Mesendoderm (in vitro differentiated cells): ENCODE data around the gene DDIT3.

Experiments
- DNase-seq: peaks from one replicate; pipeline ENCODE4 v3.0.0; 2013
- H2AK5ac ChIP-seq: 2 replicates; pipeline ENCODE4 v1.6.1; 2013; ENCODE audit warnings: low read length, inconsistent platforms
- H2BK120ac ChIP-seq: 2 replicates; pipeline ENCODE4 v1.6.1; 2013; ENCODE audit warnings: low read depth, mild to moderate bottlenecking, low read length, moderate library complexity, mixed read lengths
- H2BK15ac ChIP-seq: replicated peaks from 2 replicates; pipeline ENCODE4 v1.6.1; 2013; ENCODE audit warnings: low read depth, mild to moderate bottlenecking, moderate library complexity
- H2BK5ac ChIP-seq: 2 replicates; pipeline ENCODE4 v1.6.1; 2013; ENCODE audit warnings: low read length, inconsistent platforms
- H3K18ac ChIP-seq: 2 replicates; pipeline ENCODE4 v1.6.1; 2013; ENCODE audit warnings: mild to moderate bottlenecking, low read length, mixed read lengths
- H3K23ac ChIP-seq: one replicate; pipeline ENCODE4 v1.6.1; 2013; ENCODE audit warnings: low read length
- H3K27ac ChIP-seq: 2 replicates; pipeline ENCODE4 v1.5.1; 2013; ENCODE audit warnings: low read depth, mild to moderate bottlenecking, inconsistent platforms, low read length, moderate library complexity
- H3K27me3 ChIP-seq: 2 replicates; pipeline ENCODE4 v1.6.1; 2013; ENCODE audit warnings: low read length, control low read depth, mild to moderate bottlenecking, inconsistent platforms; ENCODE audit not compliant: insufficient read depth, poor library complexity
- H3K36me3 ChIP-seq: 2 replicates; pipeline ENCODE4 v1.6.1; 2013; ENCODE audit warnings: low read length, inconsistent platforms; ENCODE audit not compliant: control insufficient read depth, insufficient read depth
- H3K4ac ChIP-seq: one replicate; pipeline ENCODE4 v1.6.1; 2013; ENCODE audit warnings: low read depth, mild to moderate bottlenecking, low read length, moderate library complexity
- H3K4me1 ChIP-seq: 2 replicates; pipeline ENCODE4 v1.6.1; 2013; ENCODE audit warnings: low read depth, low read length, inconsistent platforms; ENCODE audit not compliant: control insufficient read depth
- H3K4me2 ChIP-seq: 2 replicates; pipeline ENCODE4 v1.6.1; 2013; ENCODE audit warnings: low read length
- H3K4me3 ChIP-seq: 2 replicates; pipeline ENCODE4 v1.5.1; 2013; ENCODE audit warnings: mild to moderate bottlenecking, low read length
- H3K56ac ChIP-seq: one replicate; pipeline ENCODE4 v1.6.1; 2013; ENCODE audit warnings: low read length
- H3K79me1 ChIP-seq: 2 replicates; pipeline ENCODE4 v1.6.1; 2013; ENCODE audit warnings: low read length, inconsistent platforms
- H3K79me2 ChIP-seq: 2 replicates; pipeline ENCODE4 v1.6.1; 2013; ENCODE audit warnings: mild to moderate bottlenecking, low read length; ENCODE audit not compliant: control insufficient read depth, insufficient read depth
- H3K9ac ChIP-seq: 2 replicates; pipeline ENCODE4 v1.6.1; 2013; ENCODE audit warnings: low read length, inconsistent platforms
- H4K5ac ChIP-seq: one replicate; pipeline ENCODE4 v1.6.1; 2013; ENCODE audit warnings: low read length
- H4K8ac ChIP-seq: one replicate; pipeline ENCODE4 v1.6.1; 2013; ENCODE audit warnings: low read depth, mild to moderate bottlenecking, control low read depth, low read length, moderate library complexity
- WGBS: extraction: QIAGEN DNeasy Blood & Tissue Kit; methylation state at CpG from one replicate; pipeline ENCODE4 v1.1.7; 2013; ENCODE audit warnings: low lambda C conversion rate, missing lambda C conversion rate; ENCODE audit not compliant: insufficient coverage; ENCODE audit errors: extremely low coverage; 5-methylcytosine and 5-hydroxymethylcytosine counted together

The DDIT3 gene

DNA sequence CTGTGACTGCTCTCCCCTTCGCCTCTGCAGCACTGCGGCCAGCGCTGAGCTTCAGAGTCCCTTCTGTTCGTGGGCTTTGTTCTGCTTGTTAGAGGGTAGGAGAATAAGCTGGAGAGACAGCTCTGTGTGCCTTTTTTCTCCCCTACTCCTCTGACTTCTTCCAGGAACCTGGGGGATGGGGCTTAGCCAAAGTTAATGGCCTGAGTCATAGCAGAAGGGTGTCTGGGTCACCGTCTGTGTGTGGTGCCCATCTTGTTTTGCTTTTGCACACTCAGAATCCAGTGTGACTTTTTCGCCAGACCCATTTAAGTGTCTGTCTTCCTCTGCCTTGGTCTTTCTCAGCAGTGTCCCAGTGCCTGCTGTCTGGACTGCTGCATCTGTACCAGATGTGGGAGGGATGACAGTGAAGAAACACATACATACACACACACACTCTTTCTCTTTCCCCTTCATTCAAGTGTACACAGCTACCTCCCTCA is 32.6 kb upstream of the DDIT3 start:
- H3K27me3 ChIP-seq: peaks cover 2% of the 10 kb centered on the region
- H3K4me2 ChIP-seq: no peak overlapping the region
- H2AK5ac ChIP-seq: no peak overlapping the region
- no peak overlapping the region for H4K8ac ChIP-seq
- no peak overlapping the region for H3K9ac ChIP-seq
- H2BK15ac ChIP-seq: no peak overlapping the region
- H4K5ac ChIP-seq: no peak overlapping the region
- no peak overlapping the region for H2BK120ac ChIP-seq
- no peak overlapping the region for H3K27ac ChIP-seq
- H2BK5ac ChIP-seq: no peak overlapping the region
- no peaks in the 10 kb centered on the region for H3K79me2 ChIP-seq
- DNase-seq: no peak
- H3K36me3 ChIP-seq: no peaks in the 10 kb centered on the region
- no peak overlapping the region for H3K4ac ChIP-seq
- WGBS: no CpG with 5 or more reads among the region's 6 CpGs
- no peak overlapping the region for H3K23ac ChIP-seq
- no peak overlapping the region for H3K56ac ChIP-seq
- no peak overlapping the region for H3K18ac ChIP-seq
- no peaks in the 10 kb centered on the region for H3K4me1 ChIP-seq
- no peaks in the 10 kb centered on the region for H3K79me1 ChIP-seq
- H3K4me3 ChIP-seq: no peak overlapping the region

DNA sequence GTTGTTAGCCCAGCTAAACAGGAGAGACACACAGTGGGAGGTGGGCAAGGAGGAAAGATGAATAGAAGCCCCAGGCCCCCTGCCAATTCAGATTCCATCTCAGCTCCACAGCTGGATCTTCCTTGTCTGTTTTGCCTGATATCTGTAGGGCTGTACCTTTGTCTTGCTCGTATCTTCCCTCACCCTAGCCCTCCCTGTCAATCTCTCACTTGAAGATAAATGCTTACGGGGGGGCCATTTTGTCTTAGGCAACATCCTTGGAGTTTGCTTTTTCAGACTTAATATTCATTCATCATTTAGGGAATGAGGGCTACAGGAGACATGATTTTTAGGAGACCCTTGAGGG is 32.0 kb upstream of the DDIT3 start:
- DNase-seq: no peak
- Histone ChIP-seq H3K27ac (no peak overlapping the region), H3K4me2 (no peak overlapping the region)

DNA sequence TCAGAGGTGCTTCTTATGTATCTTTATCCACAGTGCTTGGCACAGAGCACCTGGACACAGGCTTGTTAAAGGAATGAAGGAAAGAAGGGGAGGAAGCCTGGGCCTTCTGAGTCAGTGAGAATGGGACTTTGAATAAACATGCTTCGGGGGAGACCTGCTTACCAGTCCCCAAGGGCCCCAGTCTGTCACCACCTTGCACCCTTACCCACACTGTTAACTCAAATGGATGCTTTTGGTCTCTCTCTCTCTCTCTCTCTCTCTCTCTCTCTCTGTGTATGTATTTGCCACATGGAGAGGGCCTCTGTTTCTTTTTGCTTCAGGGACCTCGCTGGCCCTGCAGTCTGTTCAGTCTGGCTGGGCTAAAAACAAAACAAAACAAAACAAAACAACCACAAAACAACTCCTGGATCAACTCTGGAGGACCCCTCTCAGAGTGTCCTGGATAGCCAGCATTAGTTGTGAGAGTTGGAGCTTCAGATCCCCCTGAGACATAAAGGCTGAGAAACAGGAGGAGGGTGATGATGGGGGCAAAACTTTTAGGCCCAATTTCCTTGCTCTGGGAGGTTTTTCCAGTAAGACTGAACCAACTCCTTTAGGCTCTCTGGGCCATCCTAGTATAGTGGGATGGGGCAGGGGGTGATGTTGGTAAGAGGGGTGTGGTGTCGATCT is 31.5 kb upstream of the DDIT3 start:
- Histone ChIP-seq H3K79me2 (no peaks in the 10 kb centered on the region), H3K4me3 (no peak overlapping the region)

More for the DNA sequence above, 32.0 kb upstream of the DDIT3 start:
- H3K36me3 ChIP-seq: no peaks in the 10 kb centered on the region
- no peak overlapping the region for H2BK120ac ChIP-seq
- H2BK5ac ChIP-seq: no peak overlapping the region
- H4K5ac ChIP-seq: no peak overlapping the region
- peaks cover 2% of the 10 kb centered on the region for H3K27me3 ChIP-seq
- H3K4ac ChIP-seq: no peak overlapping the region
- H3K79me1 ChIP-seq: no peaks in the 10 kb centered on the region
- no peak overlapping the region for H2AK5ac ChIP-seq
- H2BK15ac ChIP-seq: no peak overlapping the region
- H3K56ac ChIP-seq: no peak overlapping the region
- no peak overlapping the region for H3K18ac ChIP-seq
- WGBS: no CpG with 5 or more reads among the region's 2 CpGs
- H3K4me3 ChIP-seq: no peak overlapping the region
- H3K9ac ChIP-seq: no peak overlapping the region
- no peak overlapping the region for H4K8ac ChIP-seq
- no peaks in the 10 kb centered on the region for H3K4me1 ChIP-seq
- no peaks in the 10 kb centered on the region for H3K79me2 ChIP-seq
- H3K23ac ChIP-seq: no peak overlapping the region

DNA sequence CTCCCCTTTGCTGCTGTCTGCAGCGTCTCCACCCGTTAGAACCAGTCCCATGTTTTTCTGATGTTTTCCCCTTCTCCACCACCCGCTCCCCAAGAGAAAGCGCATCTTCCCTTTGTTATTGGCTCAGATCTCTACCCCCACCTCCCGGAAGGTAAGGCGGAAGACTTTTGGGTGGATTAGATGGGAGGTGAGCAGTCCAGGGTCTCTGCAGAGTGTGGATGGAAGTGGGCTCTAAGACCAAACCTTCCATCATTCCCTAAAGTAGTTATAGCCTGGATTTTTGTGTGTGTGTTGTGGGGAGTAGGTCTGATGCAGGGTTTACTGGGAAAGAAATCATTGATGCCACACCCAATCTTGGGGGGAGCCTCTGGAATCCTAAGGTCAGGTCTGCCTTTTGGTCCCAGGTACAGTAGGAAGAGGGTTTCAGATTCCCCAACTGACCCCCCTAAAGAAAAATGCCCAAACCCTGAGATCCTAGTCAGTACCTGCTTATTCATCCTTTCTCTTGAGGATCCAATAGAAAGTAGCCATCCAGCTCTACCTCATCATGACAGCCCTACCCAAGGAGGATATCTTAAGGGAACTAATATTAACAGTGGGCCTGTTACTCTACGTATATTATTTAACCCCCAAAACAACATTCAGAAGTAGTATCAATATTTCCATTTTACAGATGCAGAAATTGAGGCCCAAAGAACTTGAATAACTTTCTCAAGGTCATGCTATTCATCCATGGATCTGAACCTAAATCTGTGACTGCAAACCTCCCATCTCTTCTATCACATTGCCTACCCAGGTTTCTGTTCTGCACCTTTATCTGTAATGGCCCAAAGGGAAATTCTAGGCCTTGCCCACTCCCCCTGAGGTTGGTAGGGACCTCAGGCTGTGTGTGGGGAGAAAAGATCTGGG is 30.6 kb upstream of the DDIT3 start:
- no peak overlapping the region for H2BK5ac ChIP-seq
- no peak overlapping the region for H2AK5ac ChIP-seq
- no peak overlapping the region for H4K8ac ChIP-seq
- peak overlapping the region; percentile 60 for H3K4me3 ChIP-seq
- no peak overlapping the region for H2BK120ac ChIP-seq
- peak overlapping the region; percentile 22 for H3K9ac ChIP-seq
- no peaks in the 10 kb centered on the region for H3K36me3 ChIP-seq
- H3K23ac ChIP-seq: no peak overlapping the region
- WGBS: no CpG with 5 or more reads among the region's 7 CpGs
- H2BK15ac ChIP-seq: no peak overlapping the region
- H3K27ac ChIP-seq: no peak overlapping the region
- H3K4me2 ChIP-seq: peak overlapping the region; percentile 30
- peaks cover 2% of the 10 kb centered on the region for H3K27me3 ChIP-seq
- no peak overlapping the region for H3K18ac ChIP-seq
- DNase-seq: no peak
- no peak overlapping the region for H4K5ac ChIP-seq
- H3K79me2 ChIP-seq: peaks cover 5% of the 10 kb centered on the region
- peak overlapping the region; percentile 53 for H3K56ac ChIP-seq
- H3K4me1 ChIP-seq: peaks cover 5% of the 10 kb centered on the region
- H3K4ac ChIP-seq: no peak overlapping the region
- peaks cover 7% of the 10 kb centered on the region for H3K79me1 ChIP-seq

More for the DNA sequence above, 31.5 kb upstream of the DDIT3 start:
- Histone ChIP-seq H4K8ac (no peak overlapping the region), H3K79me1 (no peaks in the 10 kb centered on the region), H3K36me3 (no peaks in the 10 kb centered on the region), H3K18ac (no peak overlapping the region), H3K27ac (no peak overlapping the region), H4K5ac (no peak overlapping the region), H2BK15ac (no peak overlapping the region), H3K23ac (no peak overlapping the region), H3K4ac (no peak overlapping the region), H3K56ac (no peak overlapping the region), H2AK5ac (no peak overlapping the region), H3K4me1 (no peaks in the 10 kb centered on the region), H3K27me3 (peaks cover 2% of the 10 kb centered on the region), H2BK5ac (no peak overlapping the region), H2BK120ac (no peak overlapping the region), H3K4me2 (no peak overlapping the region), H3K9ac (no peak overlapping the region)
- no CpG with 5 or more reads among the region's 3 CpGs for WGBS
- DNase-seq: no peak

DNA sequence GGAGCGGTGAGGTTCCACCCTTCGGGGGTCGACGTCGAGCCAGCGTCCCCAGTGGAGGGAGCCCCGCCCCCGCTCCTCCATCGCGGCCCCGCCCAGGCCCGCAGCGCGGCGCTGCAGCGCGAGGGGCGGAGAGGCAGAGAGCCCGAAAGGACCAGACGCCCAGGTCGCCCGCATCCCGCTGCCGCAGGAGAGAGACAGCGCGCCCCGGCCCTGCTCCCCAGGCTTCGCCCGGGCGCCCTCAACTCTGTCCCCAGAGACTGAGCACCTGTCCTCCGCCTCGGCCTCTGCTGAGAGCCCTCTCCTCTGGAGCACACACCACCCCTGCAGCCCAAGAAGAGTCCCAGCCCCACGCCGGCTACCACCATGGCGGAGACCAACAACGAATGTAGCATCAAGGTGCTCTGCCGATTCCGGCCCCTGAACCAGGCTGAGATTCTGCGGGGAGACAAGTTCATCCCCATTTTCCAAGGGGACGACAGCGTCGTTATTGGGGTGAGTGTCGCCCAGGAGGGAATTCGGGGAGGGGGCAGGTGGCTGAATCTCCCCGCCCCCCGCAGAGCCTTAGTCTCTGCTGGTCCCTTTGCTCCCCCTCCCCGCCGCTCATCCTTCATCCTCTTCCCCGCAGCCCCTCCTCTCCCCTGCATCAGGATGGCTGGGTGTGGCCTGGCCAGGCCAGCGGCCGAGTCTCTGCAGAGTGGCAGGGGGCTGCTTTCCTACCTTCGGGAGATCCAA is 29.8 kb upstream of the DDIT3 start, which contains the start of gene KIF5A:
TSS of gene KIF5A (plus strand) at position 136 of the 732 bp plus-strand sequence. CDS start at position 364, 228 bp downstream.
- H3K4me3 ChIP-seq: peak within 1 kb of the TSS; percentile 60
- peak within 1 kb of the TSS; percentile 55 for H3K9ac ChIP-seq
- H4K5ac ChIP-seq: no peak within 1 kb of the TSS
- H3K79me1 ChIP-seq: peaks cover 11% of the 10 kb centered on the region
- no peak within 1 kb of the TSS for H2BK120ac ChIP-seq
- H3K18ac ChIP-seq: no peak within 1 kb of the TSS
- no peak within 1 kb of the TSS for H4K8ac ChIP-seq
- no peak within 1 kb of the TSS for H2BK15ac ChIP-seq
- H3K4ac ChIP-seq: no peak within 1 kb of the TSS
- H3K27me3 ChIP-seq: peaks cover 2% of the 10 kb centered on the region
- DNase-seq: peak; percentile 48
- H2BK5ac ChIP-seq: no peak within 1 kb of the TSS
- no peak within 1 kb of the TSS for H3K27ac ChIP-seq
- no peaks in the 10 kb centered on the region for H3K36me3 ChIP-seq
- peaks cover 8% of the 10 kb centered on the region for H3K79me2 ChIP-seq
- H3K23ac ChIP-seq: no peak within 1 kb of the TSS
- H3K4me2 ChIP-seq: peak within 1 kb of the TSS; percentile 50
- peaks cover 8% of the 10 kb centered on the region for H3K4me1 ChIP-seq
- peak within 1 kb of the TSS; percentile 38 for H2AK5ac ChIP-seq
- peak within 1 kb of the TSS; percentile 81 for H3K56ac ChIP-seq
- no CpG with 5 or more reads among the region's 52 CpGs for WGBS
